ENCODE measurements around the gene NT5C2.

NT5C2 gene

DNA sequence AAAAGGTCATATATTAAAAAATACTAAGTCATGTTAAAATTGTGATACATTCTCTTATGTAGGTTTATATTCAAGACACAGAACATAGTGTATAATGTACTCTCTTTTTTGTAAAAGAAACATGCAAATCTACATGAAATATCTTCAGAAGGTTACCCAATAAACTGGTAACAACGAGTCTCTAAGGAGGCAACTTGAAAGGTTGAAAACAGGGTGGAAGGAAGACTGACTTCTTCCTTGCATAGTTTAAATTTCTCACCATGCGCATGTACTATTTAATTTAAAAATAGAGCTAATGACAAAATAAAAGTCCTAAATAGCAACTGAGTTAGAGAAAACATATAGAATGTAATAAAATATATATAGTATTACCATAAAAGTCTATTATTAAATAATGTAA, 132.5 kb downstream of the NT5C2 start:
- no peak for ATAC-seq
- no peak for TF ChIP-seq ZNF8 (CRISPR knock-in tag; IDR thresholded peaks at IDR 0.05)
- no peak for TF ChIP-seq ZFP30 (CRISPR knock-in tag; IDR thresholded peaks at IDR 0.05)
- TF ChIP-seq CSDC2 (CRISPR knock-in tag; IDR thresholded peaks at IDR 0.05) = no peak
- TF ChIP-seq RARB (CRISPR knock-in tag; IDR thresholded peaks at IDR 0.05) = no peak
- TF ChIP-seq ZNF70 (CRISPR knock-in tag; IDR thresholded peaks at IDR 0.05) = no peak
- TF ChIP-seq SNAI2 (CRISPR knock-in tag; IDR thresholded peaks at IDR 0.05) = no peak
- TF ChIP-seq, protein P1, sequence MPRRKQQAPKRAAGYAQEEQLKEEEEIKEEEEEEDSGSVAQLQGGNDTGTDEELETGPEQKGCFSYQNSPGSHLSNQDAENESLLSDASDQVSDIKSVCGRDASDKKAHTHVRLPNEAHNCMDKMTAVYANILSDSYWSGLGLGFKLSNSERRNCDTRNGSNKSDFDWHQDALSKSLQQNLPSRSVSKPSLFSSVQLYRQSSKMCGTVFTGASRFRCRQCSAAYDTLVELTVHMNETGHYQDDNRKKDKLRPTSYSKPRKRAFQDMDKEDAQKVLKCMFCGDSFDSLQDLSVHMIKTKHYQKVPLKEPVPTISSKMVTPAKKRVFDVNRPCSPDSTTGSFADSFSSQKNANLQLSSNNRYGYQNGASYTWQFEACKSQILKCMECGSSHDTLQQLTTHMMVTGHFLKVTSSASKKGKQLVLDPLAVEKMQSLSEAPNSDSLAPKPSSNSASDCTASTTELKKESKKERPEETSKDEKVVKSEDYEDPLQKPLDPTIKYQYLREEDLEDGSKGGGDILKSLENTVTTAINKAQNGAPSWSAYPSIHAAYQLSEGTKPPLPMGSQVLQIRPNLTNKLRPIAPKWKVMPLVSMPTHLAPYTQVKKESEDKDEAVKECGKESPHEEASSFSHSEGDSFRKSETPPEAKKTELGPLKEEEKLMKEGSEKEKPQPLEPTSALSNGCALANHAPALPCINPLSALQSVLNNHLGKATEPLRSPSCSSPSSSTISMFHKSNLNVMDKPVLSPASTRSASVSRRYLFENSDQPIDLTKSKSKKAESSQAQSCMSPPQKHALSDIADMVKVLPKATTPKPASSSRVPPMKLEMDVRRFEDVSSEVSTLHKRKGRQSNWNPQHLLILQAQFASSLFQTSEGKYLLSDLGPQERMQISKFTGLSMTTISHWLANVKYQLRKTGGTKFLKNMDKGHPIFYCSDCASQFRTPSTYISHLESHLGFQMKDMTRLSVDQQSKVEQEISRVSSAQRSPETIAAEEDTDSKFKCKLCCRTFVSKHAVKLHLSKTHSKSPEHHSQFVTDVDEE (CRISPR knock-in tag; IDR thresholded peaks at IDR 0.05) = no peak
- TF ChIP-seq, protein P2, sequence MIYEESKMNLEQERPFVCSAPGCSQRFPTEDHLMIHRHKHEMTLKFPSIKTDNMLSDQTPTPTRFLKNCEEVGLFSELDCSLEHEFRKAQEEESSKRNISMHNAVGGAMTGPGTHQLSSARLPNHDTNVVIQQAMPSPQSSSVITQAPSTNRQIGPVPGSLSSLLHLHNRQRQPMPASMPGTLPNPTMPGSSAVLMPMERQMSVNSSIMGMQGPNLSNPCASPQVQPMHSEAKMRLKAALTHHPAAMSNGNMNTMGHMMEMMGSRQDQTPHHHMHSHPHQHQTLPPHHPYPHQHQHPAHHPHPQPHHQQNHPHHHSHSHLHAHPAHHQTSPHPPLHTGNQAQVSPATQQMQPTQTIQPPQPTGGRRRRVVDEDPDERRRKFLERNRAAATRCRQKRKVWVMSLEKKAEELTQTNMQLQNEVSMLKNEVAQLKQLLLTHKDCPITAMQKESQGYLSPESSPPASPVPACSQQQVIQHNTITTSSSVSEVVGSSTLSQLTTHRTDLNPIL (CRISPR knock-in tag; IDR thresholded peaks at IDR 0.05; ENCODE audit: low read depth) = no peak
- TF ChIP-seq ISL1 (CRISPR knock-in tag; IDR thresholded peaks at IDR 0.05) = no peak
- no peak for TF ChIP-seq ZC3H10 (CRISPR knock-in tag; IDR thresholded peaks at IDR 0.05)

DNA sequence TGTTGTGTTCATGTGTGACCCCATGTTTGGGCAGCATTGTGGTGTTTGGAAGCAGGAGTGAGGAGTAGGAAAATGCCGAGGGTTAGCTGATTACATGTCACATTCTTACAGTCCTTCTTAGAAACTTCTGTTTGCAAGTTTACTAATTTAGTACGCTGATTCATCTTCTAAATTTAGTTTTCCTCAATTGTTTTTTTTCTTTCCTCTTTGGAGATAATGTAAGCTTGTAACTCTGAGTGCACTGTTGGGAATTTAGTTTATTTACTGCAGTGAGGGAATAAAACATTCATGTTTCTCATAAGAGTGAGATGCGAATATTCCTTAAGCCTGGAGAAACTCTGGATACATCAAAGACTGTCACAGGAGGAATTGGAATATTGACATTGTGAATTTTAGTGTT, 135.0 kb downstream of the NT5C2 start:
- ATAC-seq = no peak

DNA sequence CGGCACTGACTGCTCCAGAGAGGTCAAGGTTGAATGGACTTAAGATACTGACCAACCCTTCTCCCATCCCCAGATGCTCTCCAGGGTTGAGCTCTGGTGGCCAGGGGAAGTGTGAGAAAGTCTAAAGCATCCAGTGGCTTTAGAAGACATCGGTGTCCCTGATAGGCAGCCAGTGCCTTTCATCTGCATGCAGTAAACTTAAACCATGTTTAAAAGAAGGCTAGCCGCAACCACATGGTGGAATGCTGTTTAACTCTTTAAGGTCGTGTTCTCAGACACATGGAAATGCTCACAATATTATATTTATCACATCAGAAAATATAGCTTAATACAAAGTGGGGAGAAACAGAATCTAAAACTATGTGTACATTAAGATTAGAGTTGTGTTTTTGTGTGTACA, 138.0 kb downstream of the NT5C2 start:
- TF ChIP-seq ESRRG (CRISPR knock-in tag; IDR thresholded peaks at IDR 0.05) (no peak), OSR1 (CRISPR knock-in tag; IDR thresholded peaks at IDR 0.05) (no peak)
- TF ChIP-seq, protein P3, sequence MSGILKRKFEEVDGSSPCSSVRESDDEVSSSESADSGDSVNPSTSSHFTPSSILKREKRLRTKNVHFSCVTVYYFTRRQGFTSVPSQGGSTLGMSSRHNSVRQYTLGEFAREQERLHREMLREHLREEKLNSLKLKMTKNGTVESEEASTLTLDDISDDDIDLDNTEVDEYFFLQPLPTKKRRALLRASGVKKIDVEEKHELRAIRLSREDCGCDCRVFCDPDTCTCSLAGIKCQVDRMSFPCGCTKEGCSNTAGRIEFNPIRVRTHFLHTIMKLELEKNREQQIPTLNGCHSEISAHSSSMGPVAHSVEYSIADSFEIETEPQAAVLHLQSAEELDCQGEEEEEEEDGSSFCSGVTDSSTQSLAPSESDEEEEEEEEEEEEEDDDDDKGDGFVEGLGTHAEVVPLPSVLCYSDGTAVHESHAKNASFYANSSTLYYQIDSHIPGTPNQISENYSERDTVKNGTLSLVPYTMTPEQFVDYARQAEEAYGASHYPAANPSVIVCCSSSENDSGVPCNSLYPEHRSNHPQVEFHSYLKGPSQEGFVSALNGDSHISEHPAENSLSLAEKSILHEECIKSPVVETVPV (CRISPR knock-in tag; IDR thresholded peaks at IDR 0.05) = no peak
- ATAC-seq = no peak

More for the DNA sequence above, 135.0 kb downstream of the NT5C2 start:
- TF ChIP-seq, protein P1 (CRISPR knock-in tag; IDR thresholded peaks at IDR 0.05) = no peak
- TF ChIP-seq ZC3H10 (CRISPR knock-in tag; IDR thresholded peaks at IDR 0.05) = no peak
- no peak for TF ChIP-seq ZFP30 (CRISPR knock-in tag; IDR thresholded peaks at IDR 0.05)
- no peak for TF ChIP-seq ARNTL (CRISPR knock-in tag; IDR thresholded peaks at IDR 0.05; ENCODE audit: borderline replicate concordance, low read depth)

DNA sequence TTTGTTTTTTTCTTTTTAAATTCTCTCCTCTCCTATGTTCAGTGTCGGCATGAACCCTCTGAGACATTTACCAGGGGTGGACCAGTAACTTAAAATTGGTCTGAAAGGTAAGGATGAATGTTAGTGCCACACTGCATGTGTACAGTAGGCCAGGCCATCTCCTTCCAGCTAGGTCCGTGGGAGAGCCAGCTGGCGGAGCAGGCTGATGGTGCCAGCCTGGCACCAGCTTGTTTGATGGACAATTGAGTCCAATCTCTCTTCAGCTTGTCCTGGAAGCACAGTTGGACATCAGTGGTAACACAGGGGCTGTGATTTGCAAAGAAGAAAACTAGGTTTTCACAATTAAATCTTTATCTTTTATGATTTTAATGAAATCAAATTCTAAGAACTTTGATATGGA, 138.5 kb downstream of the NT5C2 start:
- ATAC-seq = no peak; the same call in 1 of the 3 replicates
- TF ChIP-seq TOX (CRISPR knock-in tag; IDR thresholded peaks at IDR 0.05; ENCODE audit: borderline replicate concordance) (no peak), CSDC2 (CRISPR knock-in tag; IDR thresholded peaks at IDR 0.05) (no peak)
- TF ChIP-seq, protein P4, sequence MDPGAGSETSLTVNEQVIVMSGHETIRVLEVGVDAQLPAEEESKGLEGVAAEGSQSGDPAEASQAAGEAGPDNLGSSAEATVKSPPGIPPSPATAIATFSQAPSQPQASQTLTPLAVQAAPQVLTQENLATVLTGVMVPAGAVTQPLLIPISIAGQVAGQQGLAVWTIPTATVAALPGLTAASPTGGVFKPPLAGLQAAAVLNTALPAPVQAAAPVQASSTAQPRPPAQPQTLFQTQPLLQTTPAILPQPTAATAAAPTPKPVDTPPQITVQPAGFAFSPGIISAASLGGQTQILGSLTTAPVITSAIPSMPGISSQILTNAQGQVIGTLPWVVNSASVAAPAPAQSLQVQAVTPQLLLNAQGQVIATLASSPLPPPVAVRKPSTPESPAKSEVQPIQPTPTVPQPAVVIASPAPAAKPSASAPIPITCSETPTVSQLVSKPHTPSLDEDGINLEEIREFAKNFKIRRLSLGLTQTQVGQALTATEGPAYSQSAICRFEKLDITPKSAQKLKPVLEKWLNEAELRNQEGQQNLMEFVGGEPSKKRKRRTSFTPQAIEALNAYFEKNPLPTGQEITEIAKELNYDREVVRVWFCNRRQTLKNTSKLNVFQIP (CRISPR knock-in tag; IDR thresholded peaks at IDR 0.05; ENCODE audit: borderline replicate concordance, low read depth) = no peak
- TF ChIP-seq, protein P5, sequence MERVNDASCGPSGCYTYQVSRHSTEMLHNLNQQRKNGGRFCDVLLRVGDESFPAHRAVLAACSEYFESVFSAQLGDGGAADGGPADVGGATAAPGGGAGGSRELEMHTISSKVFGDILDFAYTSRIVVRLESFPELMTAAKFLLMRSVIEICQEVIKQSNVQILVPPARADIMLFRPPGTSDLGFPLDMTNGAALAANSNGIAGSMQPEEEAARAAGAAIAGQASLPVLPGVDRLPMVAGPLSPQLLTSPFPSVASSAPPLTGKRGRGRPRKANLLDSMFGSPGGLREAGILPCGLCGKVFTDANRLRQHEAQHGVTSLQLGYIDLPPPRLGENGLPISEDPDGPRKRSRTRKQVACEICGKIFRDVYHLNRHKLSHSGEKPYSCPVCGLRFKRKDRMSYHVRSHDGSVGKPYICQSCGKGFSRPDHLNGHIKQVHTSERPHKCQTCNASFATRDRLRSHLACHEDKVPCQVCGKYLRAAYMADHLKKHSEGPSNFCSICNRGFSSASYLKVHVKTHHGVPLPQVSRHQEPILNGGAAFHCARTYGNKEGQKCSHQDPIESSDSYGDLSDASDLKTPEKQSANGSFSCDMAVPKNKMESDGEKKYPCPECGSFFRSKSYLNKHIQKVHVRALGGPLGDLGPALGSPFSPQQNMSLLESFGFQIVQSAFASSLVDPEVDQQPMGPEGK (CRISPR knock-in tag; IDR thresholded peaks at IDR 0.05; ENCODE audit: borderline replicate concordance) = no peak
